Measurements from ENCODE around the gene ZDHHC24.

ZDHHC24 gene

DNA sequence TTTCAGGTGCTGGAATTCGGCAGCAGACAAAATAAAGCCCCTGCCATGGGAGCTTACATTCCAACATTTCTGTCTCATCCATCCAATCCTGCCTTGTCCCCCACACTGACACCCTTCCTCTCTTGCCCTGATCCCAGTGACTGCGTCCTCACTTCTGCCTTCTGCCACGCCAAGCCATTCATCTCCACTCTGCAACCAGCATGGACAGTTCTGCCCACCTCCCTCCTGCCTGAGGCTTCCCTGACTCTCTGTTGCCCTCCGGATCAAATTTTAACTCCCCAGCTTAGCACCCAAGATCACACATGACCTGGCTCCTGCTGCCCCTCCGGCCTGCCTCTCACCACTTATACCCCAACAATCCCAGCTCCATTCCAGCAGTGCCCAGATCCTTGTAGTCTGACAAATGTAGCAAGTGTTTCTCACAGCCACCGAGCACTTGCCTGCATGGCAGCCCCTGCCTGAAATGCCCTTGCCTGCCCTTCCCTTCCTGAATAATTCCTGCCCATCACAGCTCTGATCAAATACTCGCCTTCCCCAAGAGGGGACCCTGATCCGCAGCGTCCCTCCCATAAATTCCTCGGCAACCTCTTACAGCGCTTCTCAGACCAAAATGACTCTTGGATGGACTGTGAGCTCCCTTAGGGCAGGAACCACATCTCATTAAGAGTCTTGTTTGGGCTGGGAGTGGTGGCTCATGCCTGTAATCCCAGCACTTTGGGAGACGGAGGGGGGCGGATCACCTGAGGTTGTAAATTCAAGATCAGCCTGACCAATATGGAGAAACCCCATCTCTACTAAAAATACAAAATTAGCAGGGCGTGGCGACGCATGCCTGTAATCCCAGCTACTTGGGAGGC, 3.2 kb upstream of the ZDHHC24 start:
- ATAC-seq (ENCODE audit: low read depth), result no peak
- H3K4me1 ChIP-seq (ENCODE audit: insufficient read depth, poor library complexity, severe bottlenecking), result no peaks in the 10 kb centered on the region
- H3K9me3 ChIP-seq (ENCODE audit: severe bottlenecking), result no peaks in the 10 kb centered on the region
- no peaks in the 10 kb centered on the region for H3K36me3 ChIP-seq (ENCODE audit: low read depth)
- no peak overlapping the region for H3K4me3 ChIP-seq (ENCODE audit: severe bottlenecking)
- DNase-seq (ENCODE audit: low spot score), result no peak
- TF ChIP-seq, protein P1, sequence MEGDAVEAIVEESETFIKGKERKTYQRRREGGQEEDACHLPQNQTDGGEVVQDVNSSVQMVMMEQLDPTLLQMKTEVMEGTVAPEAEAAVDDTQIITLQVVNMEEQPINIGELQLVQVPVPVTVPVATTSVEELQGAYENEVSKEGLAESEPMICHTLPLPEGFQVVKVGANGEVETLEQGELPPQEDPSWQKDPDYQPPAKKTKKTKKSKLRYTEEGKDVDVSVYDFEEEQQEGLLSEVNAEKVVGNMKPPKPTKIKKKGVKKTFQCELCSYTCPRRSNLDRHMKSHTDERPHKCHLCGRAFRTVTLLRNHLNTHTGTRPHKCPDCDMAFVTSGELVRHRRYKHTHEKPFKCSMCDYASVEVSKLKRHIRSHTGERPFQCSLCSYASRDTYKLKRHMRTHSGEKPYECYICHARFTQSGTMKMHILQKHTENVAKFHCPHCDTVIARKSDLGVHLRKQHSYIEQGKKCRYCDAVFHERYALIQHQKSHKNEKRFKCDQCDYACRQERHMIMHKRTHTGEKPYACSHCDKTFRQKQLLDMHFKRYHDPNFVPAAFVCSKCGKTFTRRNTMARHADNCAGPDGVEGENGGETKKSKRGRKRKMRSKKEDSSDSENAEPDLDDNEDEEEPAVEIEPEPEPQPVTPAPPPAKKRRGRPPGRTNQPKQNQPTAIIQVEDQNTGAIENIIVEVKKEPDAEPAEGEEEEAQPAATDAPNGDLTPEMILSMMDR (IDR thresholded peaks at IDR 0.05; ENCODE audit: poor library complexity, severe bottlenecking), result no peak
- no peak overlapping the region for H3K27ac ChIP-seq (ENCODE audit: poor library complexity, severe bottlenecking)
- H3K27me3 ChIP-seq (ENCODE audit: insufficient read depth, poor library complexity, severe bottlenecking), result no peaks in the 10 kb centered on the region

DNA sequence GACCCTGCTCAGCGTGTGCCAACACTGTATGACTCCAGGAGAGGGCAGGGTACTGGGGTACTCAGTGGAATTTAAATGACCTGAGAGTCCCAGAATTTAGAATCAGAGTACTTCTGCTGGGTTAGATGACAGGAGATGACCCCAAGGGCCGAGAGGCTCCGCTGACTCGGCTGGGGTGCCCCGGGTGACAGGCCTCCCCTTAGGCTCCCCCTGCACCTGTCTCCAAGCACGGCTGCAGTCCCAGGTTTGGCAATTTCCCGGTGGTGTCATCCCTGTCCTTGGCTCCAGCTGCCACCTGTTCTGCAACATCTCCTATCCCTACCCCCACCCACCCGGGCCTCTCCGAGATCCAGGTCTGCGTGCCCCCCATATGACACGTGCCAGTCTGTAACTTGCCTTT, 2.2 kb upstream of the ZDHHC24 start:
- DNase-seq (ENCODE audit: low spot score) (no peak), ATAC-seq (ENCODE audit: low read depth) (no peak)
- Histone ChIP-seq H3K27me3 (ENCODE audit: insufficient read depth, poor library complexity, severe bottlenecking) (no peaks in the 10 kb centered on the region), H3K4me1 (ENCODE audit: insufficient read depth, poor library complexity, severe bottlenecking) (no peaks in the 10 kb centered on the region), H3K36me3 (ENCODE audit: low read depth) (no peaks in the 10 kb centered on the region), H3K4me3 (ENCODE audit: severe bottlenecking) (no peak overlapping the region), H3K9me3 (ENCODE audit: severe bottlenecking) (no peaks in the 10 kb centered on the region), H3K27ac (ENCODE audit: poor library complexity, severe bottlenecking) (no peak overlapping the region)
- TF ChIP-seq, protein P1 (IDR thresholded peaks at IDR 0.05; ENCODE audit: poor library complexity, severe bottlenecking), result no peak

DNA sequence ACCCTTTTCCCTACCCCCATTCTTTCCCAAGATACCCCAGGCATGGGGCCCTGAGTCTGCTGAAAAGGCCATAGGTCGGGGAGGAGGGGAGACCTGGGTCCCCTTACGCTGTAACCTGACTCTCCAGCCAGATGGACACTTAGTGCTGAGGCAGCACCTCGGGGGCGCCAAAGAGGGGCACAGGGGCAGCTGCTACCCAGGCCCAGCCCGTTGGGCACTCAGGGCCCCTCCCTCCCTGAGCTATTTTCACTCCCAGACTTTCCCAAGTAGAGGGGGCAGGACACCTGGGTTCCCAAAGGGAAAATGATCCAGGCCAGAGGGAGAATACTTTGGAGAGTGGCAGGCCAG, 1.8 kb upstream of the ZDHHC24 start:
- H3K4me1 ChIP-seq (ENCODE audit: insufficient read depth, poor library complexity, severe bottlenecking), result no peaks in the 10 kb centered on the region
- H3K27me3 ChIP-seq (ENCODE audit: insufficient read depth, poor library complexity, severe bottlenecking), result no peaks in the 10 kb centered on the region
- H3K4me3 ChIP-seq (ENCODE audit: severe bottlenecking), result no peak overlapping the region
- H3K9me3 ChIP-seq (ENCODE audit: severe bottlenecking), result no peaks in the 10 kb centered on the region
- DNase-seq (ENCODE audit: low spot score) (no peak), ATAC-seq (ENCODE audit: low read depth) (no peak)
- H3K27ac ChIP-seq (ENCODE audit: poor library complexity, severe bottlenecking), result no peak overlapping the region
- TF ChIP-seq, protein P1 (IDR thresholded peaks at IDR 0.05; ENCODE audit: poor library complexity, severe bottlenecking), result no peak
- no peaks in the 10 kb centered on the region for H3K36me3 ChIP-seq (ENCODE audit: low read depth)

DNA sequence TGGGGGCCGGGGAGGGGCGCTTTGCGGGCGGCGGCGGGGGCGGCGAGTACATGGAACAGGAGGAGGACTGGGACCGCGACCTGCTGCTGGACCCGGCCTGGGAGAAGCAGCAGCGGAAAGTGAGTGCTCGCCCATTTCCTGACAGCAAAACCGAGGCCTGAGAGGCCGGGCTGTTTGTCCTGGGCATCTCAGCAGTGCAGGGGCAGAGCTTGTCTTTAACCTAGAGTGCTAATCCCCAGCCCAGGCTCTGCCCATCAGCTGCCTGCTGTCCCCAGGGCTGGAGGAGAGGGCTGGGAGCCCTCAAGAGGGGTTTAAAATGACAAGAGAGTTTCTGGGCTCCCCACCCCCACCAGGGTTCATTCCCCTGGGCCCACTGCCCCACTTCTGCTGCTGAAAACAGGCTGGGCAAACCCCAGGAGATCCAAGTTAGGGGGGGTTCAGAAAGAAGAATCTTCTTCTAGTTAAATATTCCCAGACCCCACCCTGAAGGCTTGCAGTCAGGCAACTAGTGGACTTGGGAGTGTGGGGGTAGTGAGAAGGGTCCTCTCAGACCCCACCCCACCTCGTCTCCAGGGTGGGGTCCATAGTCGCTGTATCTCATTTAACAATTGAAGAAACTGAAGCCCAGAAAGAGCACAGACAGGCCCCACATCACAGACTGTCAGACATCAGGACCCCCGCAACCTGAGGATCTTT, 1.3 kb upstream of the ZDHHC24 start:
- no peak overlapping the region for H3K27ac ChIP-seq (ENCODE audit: poor library complexity, severe bottlenecking)
- H3K4me1 ChIP-seq (ENCODE audit: insufficient read depth, poor library complexity, severe bottlenecking), result no peaks in the 10 kb centered on the region
- ATAC-seq (ENCODE audit: low read depth) (no peak), DNase-seq (ENCODE audit: low spot score) (peak; percentile 62)
- H3K36me3 ChIP-seq (ENCODE audit: low read depth), result no peaks in the 10 kb centered on the region
- H3K4me3 ChIP-seq (ENCODE audit: severe bottlenecking), result no peak overlapping the region
- no peaks in the 10 kb centered on the region for H3K27me3 ChIP-seq (ENCODE audit: insufficient read depth, poor library complexity, severe bottlenecking)
- H3K9me3 ChIP-seq (ENCODE audit: severe bottlenecking), result no peaks in the 10 kb centered on the region
- TF ChIP-seq, protein P1 (IDR thresholded peaks at IDR 0.05; ENCODE audit: poor library complexity, severe bottlenecking), result no peak

All from RWPE2 (cell line).